ENCODE results near the gene VWA8. TPM values are rescaled to one million over a fixed set of nuclear protein-coding genes. Genes with fewer than 3 reads are reported as not detected.

The VWA8 gene
- total RNA-seq, 3 donors from 2014 or later, result 18.4 to 43.5 (median 34.7) TPM

GRCh38 chr13:41820581-41821237, 140.2 kb downstream of the VWA8 start:
- no peaks in the 10 kb centered on the region for H3K9me3 ChIP-seq
- H3K27ac ChIP-seq, result no peak overlapping the region
- no peak for DNase-seq (ENCODE audit: low spot score in 2 of 2)
- TF ChIP-seq CTCF (IDR thresholded peaks at IDR 0.05), result no peak
- H3K4me3 ChIP-seq, result no peak overlapping the region
- intact Hi-C loops (cut with DNase I; ENCODE audit: low total_unique reads), result no loop called here
- no peaks in the 10 kb centered on the region for H3K4me1 ChIP-seq
- H3K36me3 ChIP-seq, result no peaks in the 10 kb centered on the region
- no peaks in the 10 kb centered on the region for H3K27me3 ChIP-seq

- no peaks in the 10 kb centered on the region for H3K36me3 ChIP-seq
- H3K4me3 ChIP-seq, result no peak overlapping the region
- intact Hi-C loops (cut with DNase I; ENCODE audit: low total_unique reads), result no loop called here
- H3K27ac ChIP-seq, result no peak overlapping the region
- H3K27me3 ChIP-seq, result no peaks in the 10 kb centered on the region
- no peak for DNase-seq (ENCODE audit: low spot score in 2 of 2)
- H3K9me3 ChIP-seq, result peaks cover 0 to 4% of the 10 kb centered on the region in 2 donors
- TF ChIP-seq POLR2A (IDR thresholded peaks at IDR 0.05) (no peak), CTCF (IDR thresholded peaks at IDR 0.05) (no peak), POLR2AphosphoS5 (IDR thresholded peaks at IDR 0.05) (no peak)
- H3K4me1 ChIP-seq, result no peaks in the 10 kb centered on the region
These were observed 144.9 kb downstream of the VWA8 start for GRCh38 chr13:41816057-41816456.

GRCh38 chr13:41813426-41813825, 147.5 kb downstream of the VWA8 start:
- no peak overlapping the region for H3K4me3 ChIP-seq
- intact Hi-C loops (cut with DNase I; ENCODE audit: low total_unique reads), result no loop called here

GRCh38 chr13:41812851-41813250, 148.1 kb downstream of the VWA8 start:
- no peak overlapping the region for H3K4me3 ChIP-seq
- intact Hi-C loops (cut with DNase I; ENCODE audit: low total_unique reads), result no loop called here
- TF ChIP-seq POLR2A (IDR thresholded peaks at IDR 0.05), result no peak
- TF ChIP-seq POLR2AphosphoS5 (IDR thresholded peaks at IDR 0.05), result no peak
- no peak for TF ChIP-seq CTCF (IDR thresholded peaks at IDR 0.05)
- H3K27me3 ChIP-seq, result no peaks in the 10 kb centered on the region
- H3K27ac ChIP-seq, result no peak overlapping the region
- no peak for DNase-seq (ENCODE audit: low spot score in 2 of 2)
- peaks cover 0 to 4% of the 10 kb centered on the region in 2 donors for H3K9me3 ChIP-seq
- no peaks in the 10 kb centered on the region for H3K36me3 ChIP-seq
- H3K4me1 ChIP-seq, result no peaks in the 10 kb centered on the region

More at GRCh38 chr13:41813426-41813825, 147.5 kb downstream of the VWA8 start:
- DNase-seq (ENCODE audit: low spot score in 2 of 2), result no peak
- Histone ChIP-seq H3K4me1 (no peaks in the 10 kb centered on the region), H3K9me3 (peaks cover 0 to 4% of the 10 kb centered on the region in 2 donors), H3K36me3 (no peaks in the 10 kb centered on the region), H3K27ac (no peak overlapping the region), H3K27me3 (no peaks in the 10 kb centered on the region)
- no peak for TF ChIP-seq CTCF (IDR thresholded peaks at IDR 0.05)
- no peak for TF ChIP-seq POLR2A (IDR thresholded peaks at IDR 0.05)
- no peak for TF ChIP-seq POLR2AphosphoS5 (IDR thresholded peaks at IDR 0.05)

- H3K27ac ChIP-seq, result peak overlapping the region in 1 of 2 donors; percentile 40
- no peak for DNase-seq (ENCODE audit: low spot score in 2 of 2)
- H3K4me1 ChIP-seq, result no peaks in the 10 kb centered on the region
- no peaks in the 10 kb centered on the region for H3K36me3 ChIP-seq
- H3K27me3 ChIP-seq, result no peaks in the 10 kb centered on the region
- intact Hi-C loops (cut with DNase I; ENCODE audit: low total_unique reads), result no loop called here
- TF ChIP-seq POLR2A (IDR thresholded peaks at IDR 0.05), result no peak
- TF ChIP-seq POLR2AphosphoS5 (IDR thresholded peaks at IDR 0.05), result no peak
- no peak for TF ChIP-seq CTCF (IDR thresholded peaks at IDR 0.05)
- peaks cover 0 to 4% of the 10 kb centered on the region in 2 donors for H3K9me3 ChIP-seq
- H3K4me3 ChIP-seq, result no peak overlapping the region
These were observed 148.7 kb downstream of the VWA8 start for GRCh38 chr13:41812237-41812636.

Measured in breast epithelium (tissue), 4 donors.